GM23248 (cell line): ENCODE measurements around the gene SARM1. TPM values are rescaled to one million over a fixed set of nuclear protein-coding genes. Genes with fewer than 3 reads are reported as not detected.
A peak's percentile ranks its signal among the peaks of the same experiment; 100 is the strongest.

Experiments used
- DNase-seq: peaks from one replicate; pipeline ENCODE4 v3.0.0-alpha.2; 2015
- H2AFZ ChIP-seq: fragments of 200-600 bp; sonication (generic); 2 replicates; pipeline ENCODE4 v1.6.1; 2016; ENCODE audit warnings: antibody characterized with exemption
- H3F3A ChIP-seq: fragments of 200-600 bp; sonication (generic); 2 replicates; pipeline ENCODE4 v1.6.1; 2016; ENCODE audit warnings: mild to moderate bottlenecking, antibody characterized with exemption, mixed run types; ENCODE audit not compliant: insufficient read depth
- H3K27ac ChIP-seq: fragments of 200-600 bp; sonication (generic); 2 replicates; pipeline ENCODE4 v1.5.1; 2016; ENCODE audit warnings: mild to moderate bottlenecking
- H3K27me3 ChIP-seq: fragments of 200-600 bp; sonication (generic); replicated peaks from 2 replicates; pipeline ENCODE4 v1.6.1; 2016; ENCODE audit warnings: mild to moderate bottlenecking; ENCODE audit not compliant: insufficient read depth
- H3K36me3 ChIP-seq: fragments of 200-600 bp; sonication (generic); 2 replicates; pipeline ENCODE4 v1.6.1; 2016; ENCODE audit warnings: low read depth, mild to moderate bottlenecking
- H3K4me1 ChIP-seq: fragments of 200-600 bp; sonication (generic); 2 replicates; pipeline ENCODE4 v1.6.1; 2016; ENCODE audit warnings: mild to moderate bottlenecking; ENCODE audit not compliant: insufficient read depth
- H3K4me2 ChIP-seq: fragments of 200-600 bp; sonication (generic); one replicate; pipeline ENCODE4 v1.6.1; 2016; ENCODE audit warnings: mild to moderate bottlenecking; ENCODE audit not compliant: unreplicated experiment
- H3K4me3 ChIP-seq: fragments of 200-600 bp; sonication (generic); 2 replicates; pipeline ENCODE4 v1.5.1; 2016; ENCODE audit warnings: mild to moderate bottlenecking
- H3K79me2 ChIP-seq: fragments of 200-600 bp; sonication (generic); 2 replicates; pipeline ENCODE4 v1.6.1; 2016; ENCODE audit warnings: mild to moderate bottlenecking; ENCODE audit not compliant: insufficient read depth
- H3K9ac ChIP-seq: fragments of 200-600 bp; sonication (generic); 2 replicates; pipeline ENCODE4 v1.6.1; 2016; ENCODE audit warnings: mild to moderate bottlenecking
- H3K9me2 ChIP-seq: fragments of 200-600 bp; sonication (generic); 2 replicates; pipeline ENCODE4 v1.6.1; 2016; ENCODE audit warnings: mixed run types, mild to moderate bottlenecking, moderate library complexity; ENCODE audit not compliant: insufficient read depth
- H3K9me3 ChIP-seq: fragments of 200-600 bp; sonication (generic); one replicate; pipeline ENCODE4 v1.6.1; 2017; ENCODE audit warnings: low read depth
- H4K20me1 ChIP-seq: fragments of 200-600 bp; sonication (generic); 2 replicates; pipeline ENCODE4 v1.6.0; 2016; ENCODE audit not compliant: insufficient read depth
- EZH2 ChIP-seq: fragments of 200-600 bp; sonication (generic); IDR thresholded peaks from 2 replicates; pipeline ENCODE4 v1.6.1; 2018; ENCODE audit warnings: antibody characterized with exemption, mild to moderate bottlenecking; ENCODE audit not compliant: insufficient read depth, poor library complexity, severe bottlenecking
- EZH2phosphoT487 ChIP-seq: fragments of 200-600 bp; sonication (generic); IDR thresholded peaks from 2 replicates; pipeline ENCODE4 v1.6.1; 2018; ENCODE audit warnings: antibody characterized with exemption, moderate library complexity, mild to moderate bottlenecking, low read depth; ENCODE audit not compliant: insufficient read depth
- WGBS, 2 experiments: methylation state at CpG; one replicate each; pipeline ENCODE4 v1.1.6; 2015 to 2017; ENCODE audit warnings: low lambda C conversion rate in 2 of 2, low coverage in 1 of 2; ENCODE audit errors: missing lambda C conversion rate in 2 of 2; 5-methylcytosine and 5-hydroxymethylcytosine counted together
- in situ Hi-C: fragments of 300-500 bp; cut with MboI; formaldehyde crosslinking; loops from 2 replicates; pipeline ENCODE4 v1.15.0; 2020
- polyA plus RNA-seq: library from polyadenylated mRNA; unstranded; fragments of >200 nt; fragmentation: Nextera tagmentation; extraction: Ambion mirVana; gene quantifications from 2 replicates; pipeline ENCODE4 v1.2.1, GENCODE V29; 2016
- total RNA-seq: library from RNA; depleted of rRNA; stranded (reverse); fragments of >200 nt; shearing (Covaris generic); gene quantifications from 2 replicates; pipeline ENCODE4 v1.2.3, GENCODE V29; 2014

Gene SARM1
- total and polyA plus RNA-seq, 2 experiments from 2014 or later, result 5.8 to 24.2 TPM

DNA sequence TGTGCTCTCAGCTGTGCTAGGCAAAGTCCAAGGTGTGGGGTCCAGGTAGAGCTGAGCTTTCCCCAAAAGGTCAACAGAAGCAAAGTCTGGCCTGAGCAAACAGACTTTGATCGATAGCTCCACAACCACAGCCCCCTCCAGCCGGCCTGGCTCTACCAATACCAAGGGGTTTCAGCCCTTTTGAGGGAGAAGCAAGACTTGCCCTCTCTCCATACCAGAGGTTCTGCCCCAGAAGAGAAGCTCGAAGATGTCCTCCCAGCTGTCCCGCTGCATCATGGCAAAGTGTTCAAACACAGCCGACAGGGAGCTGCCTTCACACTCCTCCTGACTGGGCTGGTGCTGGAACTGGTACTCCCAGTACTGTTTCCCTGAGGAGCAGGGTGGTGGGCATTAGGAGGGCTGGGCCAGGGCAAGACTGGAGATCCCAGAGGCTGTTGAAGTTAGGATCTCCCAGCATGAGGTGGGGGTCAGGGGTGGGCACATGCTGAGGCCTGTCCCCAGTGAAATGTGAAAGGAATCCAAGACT lies 3.1 kb upstream of the SARM1 start:
- H3K4me2 ChIP-seq, result no peak overlapping the region
- H3K27ac ChIP-seq, result no peak overlapping the region
- no peak overlapping the region for H3K9ac ChIP-seq
- peaks cover 14% of the 10 kb centered on the region for H3F3A ChIP-seq
- no peak overlapping the region for H3K4me3 ChIP-seq
- no peaks in the 10 kb centered on the region for H3K36me3 ChIP-seq
- in situ Hi-C loops, result no loop called here
- peaks cover 6% of the 10 kb centered on the region for H3K4me1 ChIP-seq
- DNase-seq, result no peak
- H3K27me3 ChIP-seq, result no peaks in the 10 kb centered on the region
- H4K20me1 ChIP-seq, result no peaks in the 10 kb centered on the region
- H3K9me2 ChIP-seq, result no peaks in the 10 kb centered on the region
- TF ChIP-seq EZH2, result no peak
- no peak for TF ChIP-seq EZH2phosphoT487
- 73 to 82% methylated on average over 5 of the region's 5 CpGs for WGBS, 2 experiments
- no peaks in the 10 kb centered on the region for H3K9me3 ChIP-seq
- H3K79me2 ChIP-seq, result peaks cover 3% of the 10 kb centered on the region
- H2AFZ ChIP-seq, result no peak overlapping the region

GRCh38 chr17:28368915-28369683 lies 2.4 kb upstream of the SARM1 start:
- peaks cover 11% of the 10 kb centered on the region for H3K79me2 ChIP-seq
- H3F3A ChIP-seq, result peaks cover 16% of the 10 kb centered on the region
- H3K27ac ChIP-seq, result no peak overlapping the region
- TF ChIP-seq EZH2phosphoT487 (no peak), EZH2 (no peak)
- no peaks in the 10 kb centered on the region for H3K36me3 ChIP-seq
- DNase-seq, result no peak
- 94% methylated on average over 19 to 23 of the region's 23 CpGs for WGBS, 2 experiments
- no peak overlapping the region for H3K4me2 ChIP-seq
- H3K9me2 ChIP-seq, result no peaks in the 10 kb centered on the region
- H3K4me1 ChIP-seq, result peaks cover 6% of the 10 kb centered on the region
- no peak overlapping the region for H2AFZ ChIP-seq
- in situ Hi-C loops, result no loop called here
- H3K9ac ChIP-seq, result no peak overlapping the region
- H3K4me3 ChIP-seq, result no peak overlapping the region
- H4K20me1 ChIP-seq, result no peaks in the 10 kb centered on the region
- H3K9me3 ChIP-seq, result no peaks in the 10 kb centered on the region
- H3K27me3 ChIP-seq, result no peaks in the 10 kb centered on the region

- Histone ChIP-seq H3K27ac (no peak overlapping the region), H3K79me2 (peaks cover 16% of the 10 kb centered on the region), H3K4me2 (no peak overlapping the region), H3K9ac (no peak overlapping the region), H3K9me2 (no peaks in the 10 kb centered on the region), H3K4me1 (peaks cover 6% of the 10 kb centered on the region), H3K27me3 (no peaks in the 10 kb centered on the region), H3K4me3 (no peak overlapping the region), H3K9me3 (no peaks in the 10 kb centered on the region), H3K36me3 (no peaks in the 10 kb centered on the region), H4K20me1 (no peaks in the 10 kb centered on the region), H3F3A (peaks cover 16% of the 10 kb centered on the region), H2AFZ (no peak overlapping the region)
- 64% methylated on average over 10 of the region's 10 CpGs for WGBS, 2 experiments
- DNase-seq, result no peak
- in situ Hi-C loops, result no loop called here
- no peak for TF ChIP-seq EZH2
Measured at GRCh38 chr17:28369684-28370034, 1.8 kb upstream of the SARM1 start.

DNA sequence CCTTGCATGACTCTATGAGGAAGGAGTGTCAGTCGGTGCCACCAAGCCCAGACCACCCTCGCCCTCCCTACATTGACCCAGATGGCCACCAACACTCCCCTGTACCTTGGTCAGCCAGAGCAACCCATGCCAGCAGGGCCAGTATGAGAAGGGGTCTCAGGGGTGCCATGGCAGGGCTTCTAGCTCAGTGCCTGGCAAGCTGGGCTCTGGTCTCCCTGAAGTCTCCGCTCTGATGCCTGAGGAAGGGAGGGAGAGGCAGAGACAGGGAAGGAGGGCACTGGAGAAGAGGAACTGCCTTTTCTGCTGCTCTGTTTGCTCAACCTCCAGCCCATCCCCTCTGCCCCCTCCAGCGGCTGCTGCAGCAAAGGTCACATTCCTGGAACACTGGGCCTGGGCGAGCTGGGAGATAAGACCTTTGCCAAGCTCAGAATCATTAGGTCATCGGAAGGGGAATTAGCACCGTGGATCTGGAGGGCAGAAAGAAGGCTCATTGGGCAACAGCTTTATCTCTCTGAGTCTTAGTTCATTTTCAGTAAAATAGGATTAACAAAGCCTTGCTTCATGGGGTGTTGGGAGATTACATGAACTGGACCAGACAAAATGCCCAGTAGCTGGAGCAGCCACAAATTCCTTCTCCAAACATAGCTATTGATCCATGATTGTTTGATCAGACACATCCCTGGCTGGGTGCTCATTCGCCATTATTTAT lies 1.3 kb upstream of the SARM1 start, which contains the start of gene VTN:
Gene VTN, minus strand, starts transcription at position 273 of the 709 bp plus-strand sequence. Its CDS starts 104 bp downstream, at position 169.
- Histone ChIP-seq H3K9me3 (no peaks in the 10 kb centered on the region), H2AFZ (peak within 1 kb of the TSS; percentile 71), H3K79me2 (peaks cover 16% of the 10 kb centered on the region), H3K4me2 (peak within 1 kb of the TSS; percentile 61), H3F3A (peaks cover 16% of the 10 kb centered on the region), H4K20me1 (no peaks in the 10 kb centered on the region), H3K9ac (peak within 1 kb of the TSS; percentile 33; the same call in 1 of the 2 replicates), H3K27ac (peak within 1 kb of the TSS; percentile 21), H3K4me1 (peaks cover 6% of the 10 kb centered on the region), H3K27me3 (no peaks in the 10 kb centered on the region), H3K36me3 (no peaks in the 10 kb centered on the region), H3K4me3 (peak within 1 kb of the TSS; percentile 65), H3K9me2 (no peaks in the 10 kb centered on the region)
- DNase-seq, result peak; percentile 36
- TF ChIP-seq EZH2, result no peak
- no peak for TF ChIP-seq EZH2phosphoT487
- in situ Hi-C loops, result no loop called here
- 34 to 36% methylated on average over 8 of the region's 8 CpGs for WGBS, 2 experiments
